Stimulated activated CD8-positive, alpha-beta memory T cell treated with anti-CD3 and anti-CD28 coated beads, Interleukin-7, amount 100 ng/mL, for 4 hours (primary cell): Measurements from ENCODE around the gene PUS7.
A peak's percentile ranks its signal among the peaks of the same experiment; 100 is the strongest.
"Not testable (repeated sequence)": the region's sequence is repeated elsewhere in the genome, so short reads cannot be mapped to it uniquely, and the experiment has no call there.

Experiments
- DNase-seq, 2 donors: peaks; one replicate each; pipeline ENCODE4 v3.0.0-alpha.2; 2020; ENCODE audit warnings: low read depth in 2 of 2

Gene PUS7, protein sequence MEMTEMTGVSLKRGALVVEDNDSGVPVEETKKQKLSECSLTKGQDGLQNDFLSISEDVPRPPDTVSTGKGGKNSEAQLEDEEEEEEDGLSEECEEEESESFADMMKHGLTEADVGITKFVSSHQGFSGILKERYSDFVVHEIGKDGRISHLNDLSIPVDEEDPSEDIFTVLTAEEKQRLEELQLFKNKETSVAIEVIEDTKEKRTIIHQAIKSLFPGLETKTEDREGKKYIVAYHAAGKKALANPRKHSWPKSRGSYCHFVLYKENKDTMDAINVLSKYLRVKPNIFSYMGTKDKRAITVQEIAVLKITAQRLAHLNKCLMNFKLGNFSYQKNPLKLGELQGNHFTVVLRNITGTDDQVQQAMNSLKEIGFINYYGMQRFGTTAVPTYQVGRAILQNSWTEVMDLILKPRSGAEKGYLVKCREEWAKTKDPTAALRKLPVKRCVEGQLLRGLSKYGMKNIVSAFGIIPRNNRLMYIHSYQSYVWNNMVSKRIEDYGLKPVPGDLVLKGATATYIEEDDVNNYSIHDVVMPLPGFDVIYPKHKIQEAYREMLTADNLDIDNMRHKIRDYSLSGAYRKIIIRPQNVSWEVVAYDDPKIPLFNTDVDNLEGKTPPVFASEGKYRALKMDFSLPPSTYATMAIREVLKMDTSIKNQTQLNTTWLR

DNA sequence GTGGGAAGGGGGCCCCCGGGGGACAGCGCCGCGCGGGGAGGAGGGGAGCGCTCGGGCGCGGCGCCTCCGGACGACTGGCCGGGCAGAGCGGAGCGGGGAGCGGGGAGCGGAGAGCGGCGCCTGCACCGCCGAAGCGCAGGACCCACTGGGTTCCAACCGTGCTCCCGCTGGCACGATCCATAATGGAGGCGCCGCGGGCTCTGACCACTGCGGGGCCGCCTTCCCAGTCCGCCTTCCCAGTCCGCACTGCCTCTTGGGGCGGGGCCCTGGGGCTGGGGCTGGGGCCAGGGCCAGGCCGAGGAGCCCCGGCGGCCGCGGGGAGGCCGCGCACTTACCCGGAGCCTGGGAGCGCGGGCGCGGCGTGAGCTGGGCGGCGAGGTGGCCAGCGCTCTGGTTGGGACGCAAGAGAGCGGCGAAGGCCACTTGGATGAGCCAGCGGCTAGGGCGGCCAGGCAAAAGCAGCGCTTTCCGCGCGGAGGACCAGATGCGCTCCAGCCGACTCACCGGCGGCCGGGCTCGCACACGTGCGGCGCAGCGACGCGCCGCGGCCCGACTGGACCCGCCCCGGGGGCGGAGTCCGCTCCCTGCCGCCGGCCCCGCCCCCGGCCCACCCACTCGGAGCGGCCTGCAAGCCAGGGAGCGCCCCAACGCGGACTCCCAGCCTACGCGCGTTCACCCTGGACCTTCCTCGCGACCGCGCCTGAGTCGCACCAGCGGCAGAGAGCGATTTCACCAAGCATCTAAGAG, at the start of gene PUS7:
Gene PUS7, minus strand, starts transcription at position 555 of the 747 bp plus-strand sequence. CDS start 13,759 bp downstream, outside the sequence.
- DNase-seq: peak; percentile 50 to 81

DNA sequence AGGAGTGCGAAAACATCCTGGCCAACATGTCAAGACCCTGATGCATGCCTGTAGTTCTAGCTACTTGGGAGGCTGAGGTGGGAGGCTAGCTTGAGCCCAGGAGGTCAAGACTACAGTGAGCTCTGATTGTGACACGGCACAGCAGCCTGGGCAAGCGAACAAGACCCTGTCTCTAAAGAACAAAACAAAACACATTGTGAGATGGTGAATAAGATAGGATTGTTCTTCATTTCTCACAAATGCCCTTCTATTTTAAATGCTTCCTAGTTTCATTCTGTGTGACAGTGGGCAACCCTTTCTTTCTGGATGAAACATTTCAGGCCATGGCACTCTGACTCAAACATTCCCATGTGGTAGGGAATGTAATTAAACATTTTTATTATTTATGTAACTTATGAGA, 45.8 kb upstream of the PUS7 start:
- no peak for DNase-seq

DNA sequence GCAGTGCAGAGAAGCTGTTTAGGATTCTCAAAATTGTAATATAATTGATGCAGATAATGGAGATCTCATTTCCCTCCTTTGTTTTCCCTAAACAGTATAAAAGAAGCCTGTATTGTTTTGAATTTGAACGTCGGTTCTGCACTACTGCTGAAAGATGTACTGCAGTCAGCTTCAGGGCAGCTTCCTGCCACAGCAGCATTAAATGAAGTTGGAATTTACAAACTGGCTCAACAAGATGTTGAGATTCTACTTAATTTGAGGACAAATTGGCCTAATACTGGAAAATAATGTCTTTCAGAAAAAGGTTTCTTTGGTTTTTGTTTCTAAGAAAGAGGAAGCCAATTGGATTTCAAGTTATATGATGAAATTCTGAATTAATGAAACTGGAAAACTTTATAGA, 45.0 kb upstream of the PUS7 start:
- no peak for DNase-seq

DNA sequence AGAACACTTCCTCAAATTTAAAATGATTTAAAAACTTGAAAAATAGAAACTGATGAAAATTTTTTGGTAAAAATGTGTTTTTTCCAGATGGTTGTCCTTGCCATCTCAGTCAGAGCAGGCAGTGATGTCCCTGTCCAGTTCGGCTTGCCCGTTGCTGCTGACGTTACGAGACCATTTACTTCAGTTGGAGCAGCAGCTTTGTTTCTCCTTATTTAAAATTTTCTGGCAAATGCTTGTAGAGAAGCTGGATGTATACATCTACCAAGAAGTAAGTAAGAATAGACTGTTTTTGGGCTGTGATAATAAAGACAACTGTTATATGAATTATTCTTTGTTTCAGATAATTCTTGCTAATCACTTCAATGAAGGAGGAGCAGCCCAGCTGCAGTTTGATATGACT, 43.1 kb upstream of the PUS7 start:
- DNase-seq: no peak

DNA sequence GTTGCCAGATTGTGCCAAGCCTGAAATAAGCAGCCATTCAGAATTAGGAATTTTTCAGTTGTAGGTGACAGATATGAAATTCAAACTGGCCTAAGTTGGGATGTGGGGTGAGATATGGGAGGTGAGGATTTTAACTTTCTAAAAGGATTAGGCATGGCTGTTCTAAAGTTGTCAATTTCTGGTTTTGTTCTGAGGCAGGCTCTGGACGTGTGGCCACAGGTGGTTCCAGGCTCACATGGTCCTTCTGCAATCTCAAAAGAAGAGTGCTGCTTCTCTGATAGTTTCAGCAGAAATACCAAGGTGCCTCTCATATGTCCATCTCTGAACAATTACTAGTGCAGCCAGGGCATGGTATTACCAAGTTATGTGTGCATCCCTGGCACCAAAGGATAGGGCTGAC, 37.9 kb upstream of the PUS7 start:
- no peak for DNase-seq

DNA sequence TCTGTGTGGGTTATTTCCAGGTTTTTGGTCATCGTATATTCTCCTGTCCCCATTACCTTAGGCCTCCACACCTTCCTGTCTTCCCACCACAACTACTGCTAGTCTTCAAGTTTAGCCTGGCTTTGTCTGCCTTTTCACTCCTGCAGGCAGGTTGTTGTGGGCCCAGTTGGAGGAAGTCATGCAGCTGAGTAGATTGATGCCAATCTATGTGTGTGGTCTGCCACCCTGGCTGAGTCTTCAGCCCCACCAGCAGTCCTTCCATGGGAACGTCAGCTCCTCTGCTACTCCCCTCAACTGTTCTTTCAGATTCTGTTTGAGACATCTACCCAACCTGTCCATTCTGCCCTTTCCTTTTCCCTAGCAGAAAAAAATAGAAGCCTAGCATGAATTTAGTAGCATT, 16.3 kb upstream of the PUS7 start:
- DNase-seq: no peak

DNA sequence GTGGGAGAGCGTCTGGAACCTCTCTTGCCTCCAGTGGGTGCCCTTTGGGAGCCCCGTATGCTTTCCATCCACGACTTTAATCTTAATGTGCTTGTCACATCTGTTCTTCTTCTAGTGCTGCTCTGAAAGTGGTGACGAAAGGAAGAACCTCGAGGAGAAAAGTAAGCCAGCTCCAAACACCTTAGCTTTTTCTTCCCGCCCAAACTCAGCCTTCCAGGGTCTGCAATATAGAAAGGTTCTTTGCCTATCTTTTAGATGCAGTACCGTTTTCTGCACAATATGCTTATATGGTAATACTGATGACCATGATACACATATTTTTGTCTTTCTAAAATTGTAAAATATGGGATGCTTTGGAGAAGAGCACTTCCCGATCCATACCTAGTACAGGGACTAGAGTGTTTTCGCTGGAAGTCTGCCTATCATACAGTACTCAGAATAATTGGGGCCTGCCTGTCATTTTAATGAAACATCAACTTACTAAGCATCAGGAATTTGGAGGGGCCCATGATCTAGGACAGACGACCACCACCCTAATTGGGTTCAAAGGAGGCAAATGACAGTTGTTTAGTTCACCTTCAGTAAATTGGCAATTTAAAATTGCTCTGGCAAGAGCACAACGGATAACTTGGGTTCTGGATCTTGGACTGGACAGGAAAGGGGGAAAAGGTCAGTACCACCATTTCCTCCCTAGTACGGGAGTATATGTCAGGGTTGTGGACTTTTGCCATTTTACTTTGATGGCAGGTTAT, 10.8 kb upstream of the PUS7 start:
- no peak for DNase-seq

DNA sequence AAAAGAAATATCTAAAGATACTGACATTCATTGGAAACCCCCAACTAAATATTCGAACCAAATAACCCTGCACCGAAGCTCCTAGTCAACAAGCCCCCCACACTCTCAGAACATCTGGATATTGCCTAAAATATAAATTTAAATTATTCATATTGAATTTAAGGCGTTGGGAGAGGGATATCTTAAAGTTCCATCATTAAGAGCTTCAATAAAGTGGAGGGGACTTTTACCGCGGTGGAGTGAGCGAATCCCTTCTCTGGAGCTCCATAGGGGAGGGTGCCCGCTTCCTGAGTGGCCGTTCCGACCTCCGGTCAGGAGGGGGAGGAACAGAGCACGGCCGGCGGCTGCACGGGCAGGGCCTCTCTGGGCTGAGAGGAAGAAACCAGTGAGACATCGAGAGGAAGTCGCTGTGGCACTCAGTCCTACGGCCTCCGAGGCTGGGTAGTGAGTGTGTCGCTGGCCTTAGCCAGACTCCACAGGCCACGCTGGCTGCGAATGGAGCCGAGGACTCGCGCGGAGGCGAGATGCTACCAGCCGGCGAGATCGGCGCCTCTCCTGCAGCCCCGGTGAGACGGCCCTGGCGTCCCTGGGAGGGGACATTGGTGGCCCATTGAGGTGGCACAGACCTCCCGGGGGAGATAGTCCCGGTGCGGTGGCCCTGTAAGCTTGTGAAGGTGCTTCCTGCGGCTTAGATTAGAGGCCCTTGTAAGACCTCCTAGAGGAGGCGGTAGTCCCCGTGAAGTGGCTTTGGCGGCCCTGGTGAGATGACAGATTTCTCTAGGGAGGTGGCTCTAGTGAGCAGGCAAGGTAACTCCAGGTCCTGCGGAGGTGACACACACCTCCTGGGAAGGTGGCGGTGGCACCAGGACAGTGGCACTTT, 10.0 kb upstream of the PUS7 start, which contains the start of gene RINT1:
Gene RINT1, plus strand, starts transcription at position 410 of the 880 bp plus-strand sequence. Its CDS starts 115 bp downstream, at position 525.
- peak; percentile 79 to 80 for DNase-seq

DNA sequence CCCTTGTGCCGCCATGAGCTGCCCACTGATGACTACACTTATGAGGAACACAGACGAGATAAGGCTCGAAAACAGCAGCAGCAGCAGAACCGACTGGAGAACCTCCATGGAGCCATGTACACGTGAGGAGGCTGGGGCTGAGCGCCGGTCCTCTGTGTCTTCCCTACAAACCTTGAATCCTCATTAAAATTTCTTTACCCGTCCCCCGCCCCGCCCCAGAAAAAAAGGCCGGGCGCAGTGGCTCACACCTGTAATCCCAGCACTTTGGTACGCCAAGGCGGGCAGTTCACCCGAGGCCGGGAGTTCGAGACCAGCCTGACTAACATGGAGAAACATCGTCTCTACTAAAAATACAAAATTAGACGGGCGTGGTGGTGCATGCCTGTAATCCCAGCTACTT, 8.5 kb upstream of the PUS7 start:
- DNase-seq: no peak

DNA sequence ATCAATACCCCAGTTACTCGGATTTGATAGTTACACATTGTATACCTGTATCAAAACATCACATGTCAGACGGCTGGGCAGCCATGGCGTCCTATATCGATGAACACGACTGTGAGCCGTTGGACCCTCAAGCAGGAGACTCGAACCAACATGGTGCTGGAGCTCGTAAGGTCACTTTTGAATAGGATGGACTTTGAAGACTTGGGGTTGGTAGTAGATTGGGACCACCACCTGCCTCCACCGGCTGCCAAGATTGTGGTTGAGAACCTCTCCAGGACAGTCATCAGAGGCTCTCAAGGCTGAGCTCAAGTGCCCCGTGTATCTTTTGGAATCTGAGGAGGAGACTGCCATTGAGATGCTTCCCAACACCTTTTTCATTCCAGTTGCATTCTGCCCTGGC, 8.1 kb upstream of the PUS7 start:
- DNase-seq: no peak

DNA sequence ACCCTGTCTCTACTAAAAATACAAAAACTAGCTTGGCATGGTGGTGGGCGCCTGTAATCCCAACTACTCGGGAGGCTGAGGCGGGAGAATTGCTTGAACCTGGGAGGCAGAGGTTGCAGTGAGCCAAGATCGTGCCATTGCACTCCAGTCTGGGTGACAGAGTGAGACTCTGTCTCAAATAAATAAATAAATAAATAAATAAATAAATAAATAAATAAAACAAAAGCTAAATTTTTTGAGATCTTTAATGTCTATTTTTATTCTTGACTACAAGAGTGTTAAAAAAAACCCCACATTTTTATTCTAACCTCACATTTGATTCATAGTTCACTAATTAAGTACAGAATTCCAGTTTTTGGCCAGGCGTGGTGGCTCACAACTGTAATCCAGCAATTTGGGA, 5.7 kb upstream of the PUS7 start:
- not testable (repeated sequence) for DNase-seq

DNA sequence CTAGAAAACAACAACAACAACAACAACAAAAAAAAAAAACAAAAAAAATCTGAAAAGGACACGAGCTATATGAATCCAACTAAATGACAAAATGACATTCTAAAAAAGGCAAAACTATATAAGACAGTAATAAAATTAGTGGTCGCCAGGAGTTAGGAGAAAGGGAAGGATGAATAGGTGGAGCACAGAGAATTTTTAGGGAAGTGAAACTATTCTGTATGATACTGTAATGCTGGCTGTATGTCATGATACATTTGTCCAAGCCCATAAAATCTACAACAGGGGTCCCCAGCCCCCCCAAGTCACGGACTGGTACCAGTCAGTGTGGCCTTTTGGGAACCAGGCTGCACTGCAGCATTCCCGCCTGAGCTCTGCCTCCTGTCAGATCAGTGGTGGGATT, 2.8 kb upstream of the PUS7 start:
- no peak for DNase-seq

DNA sequence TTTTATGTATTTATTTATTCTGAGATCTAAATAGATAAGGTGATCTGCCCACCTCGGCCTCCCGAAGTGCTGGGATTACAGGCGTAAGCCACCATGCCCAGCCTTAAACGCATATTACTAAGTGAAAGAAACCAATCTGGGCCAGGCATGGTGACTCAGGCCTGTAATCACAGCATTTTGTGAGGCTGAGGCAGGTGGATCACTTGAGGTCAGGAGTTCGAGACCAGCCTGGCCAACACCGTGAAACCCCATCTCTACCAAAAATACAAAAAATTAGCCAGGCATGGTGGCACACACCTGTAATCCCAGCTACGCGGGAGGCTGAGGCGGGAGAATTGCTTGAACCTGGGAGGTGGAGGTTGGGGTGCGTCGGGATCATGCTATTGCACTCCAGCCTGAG, 2.4 kb upstream of the PUS7 start:
- not testable (repeated sequence) for DNase-seq

DNA sequence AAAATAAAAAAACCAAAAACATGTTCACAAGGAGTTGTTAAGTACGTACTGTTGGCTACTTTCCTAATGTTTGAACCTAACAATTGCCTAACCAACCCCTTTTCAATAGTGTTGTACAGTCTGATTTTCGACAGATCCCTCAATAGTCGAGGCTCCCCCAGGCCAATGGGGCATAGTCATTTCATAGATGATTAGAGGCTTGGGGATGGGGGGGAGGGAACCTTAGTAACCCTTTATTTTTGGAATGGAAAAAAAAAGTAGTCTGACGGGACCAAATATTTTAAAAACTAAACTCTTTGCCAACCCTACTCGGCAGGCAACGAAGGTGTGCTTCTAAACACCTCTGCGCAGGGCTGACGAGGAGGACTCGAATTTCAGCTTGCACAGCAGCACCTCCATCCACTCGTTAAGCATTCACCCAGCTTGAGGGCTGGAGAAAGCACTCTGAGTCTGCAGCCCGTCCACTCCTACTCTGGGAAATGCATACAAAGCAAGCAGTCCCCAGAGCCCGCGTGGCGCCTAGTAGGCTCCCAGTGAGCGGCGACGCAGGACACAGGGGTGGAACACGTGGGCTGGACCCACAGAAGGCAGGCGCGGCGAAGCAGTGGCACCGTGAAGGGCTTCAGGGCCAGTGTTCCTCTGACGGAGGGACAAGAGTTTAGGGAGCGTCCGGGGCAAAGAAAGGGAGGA, 899 bp downstream of the PUS7 start:
- peak; percentile 22 to 44 for DNase-seq

DNA sequence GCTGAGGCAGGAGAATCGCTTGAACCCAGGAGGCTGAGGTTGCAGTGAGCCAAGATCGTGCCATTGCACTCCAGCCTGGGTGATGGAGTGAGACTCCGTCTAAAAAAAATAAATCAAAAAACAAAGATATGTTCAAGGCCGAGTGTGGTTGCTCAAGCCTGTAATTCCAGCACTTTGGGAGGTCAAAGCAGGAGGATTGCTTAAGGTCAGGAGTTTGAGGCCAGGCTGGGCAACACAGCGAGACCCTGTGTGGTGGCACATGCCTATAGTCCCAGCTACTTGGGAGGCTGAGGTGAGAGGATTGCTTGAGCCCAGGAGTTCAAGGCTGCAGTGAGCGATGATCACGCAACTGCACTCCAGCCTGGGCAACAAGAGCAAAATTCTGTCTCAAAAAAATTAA, 1.5 kb downstream of the PUS7 start:
- not testable (repeated sequence) for DNase-seq

DNA sequence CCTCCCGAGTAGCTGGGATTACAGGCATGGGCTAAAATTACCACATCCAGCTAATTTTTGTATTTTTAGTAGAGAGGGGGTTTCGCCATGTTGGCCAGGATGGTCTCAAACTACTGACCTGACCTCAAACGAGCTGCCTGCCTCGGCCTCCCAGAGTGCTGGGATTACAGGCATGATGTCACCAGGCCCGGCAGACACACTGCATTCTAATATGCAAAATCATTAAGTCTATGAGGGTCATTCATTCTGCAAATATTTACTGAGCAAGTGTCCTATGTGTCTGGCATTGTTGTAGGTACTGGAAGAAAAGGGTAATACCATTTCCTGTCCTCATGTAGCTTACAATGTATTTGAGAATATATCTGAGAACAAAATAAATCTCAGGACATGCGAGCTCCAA, 2.7 kb downstream of the PUS7 start:
- DNase-seq: no peak

DNA sequence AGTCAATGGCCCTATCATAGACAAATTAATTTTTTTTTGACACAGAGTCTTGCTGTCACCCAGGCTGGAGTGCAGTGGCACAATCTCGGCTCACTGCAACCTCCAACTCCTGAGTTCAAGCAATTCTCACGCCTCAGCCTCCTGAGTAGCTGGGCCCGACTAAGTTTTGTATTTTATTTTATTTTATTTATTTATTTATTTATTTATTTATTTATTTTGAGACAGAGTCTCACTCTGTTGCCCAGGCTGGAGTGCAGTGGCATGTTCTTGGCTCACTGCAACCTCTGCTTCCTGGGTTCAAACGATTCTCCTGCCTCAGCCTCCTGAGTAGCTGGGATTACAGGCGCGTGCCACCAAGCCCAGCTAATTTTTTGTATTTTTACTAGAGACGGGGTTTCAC, 6.5 kb downstream of the PUS7 start:
- DNase-seq: not testable (repeated sequence)

DNA sequence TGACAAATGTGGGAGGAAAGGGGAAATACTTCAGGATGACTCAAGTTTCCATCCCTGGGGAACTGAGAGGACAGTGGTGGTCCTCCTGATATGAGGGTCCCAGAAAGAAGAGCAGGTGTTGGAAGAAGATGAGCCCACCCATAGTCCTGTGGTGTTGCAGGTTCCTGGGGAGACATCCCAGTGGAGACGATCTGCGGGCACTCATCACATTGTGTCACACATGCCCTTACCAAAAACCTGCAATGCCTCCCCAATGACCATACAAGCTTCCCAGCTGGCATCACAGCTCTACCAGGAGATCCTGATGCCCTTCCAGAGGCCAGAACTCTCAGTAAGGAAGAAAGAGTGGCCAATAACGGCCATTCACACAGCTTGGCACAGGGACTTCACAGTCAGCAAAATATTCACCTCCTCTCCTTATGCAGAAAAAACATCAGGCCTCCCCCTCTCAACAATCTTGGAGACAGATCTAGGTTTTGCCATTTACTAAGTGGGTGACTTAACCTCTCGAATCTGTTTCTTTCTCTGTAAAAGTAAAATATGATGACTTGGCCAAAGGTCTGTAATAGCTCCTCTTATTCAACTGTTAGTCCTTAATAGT, 9.0 kb downstream of the PUS7 start:
- no peak for DNase-seq

DNA sequence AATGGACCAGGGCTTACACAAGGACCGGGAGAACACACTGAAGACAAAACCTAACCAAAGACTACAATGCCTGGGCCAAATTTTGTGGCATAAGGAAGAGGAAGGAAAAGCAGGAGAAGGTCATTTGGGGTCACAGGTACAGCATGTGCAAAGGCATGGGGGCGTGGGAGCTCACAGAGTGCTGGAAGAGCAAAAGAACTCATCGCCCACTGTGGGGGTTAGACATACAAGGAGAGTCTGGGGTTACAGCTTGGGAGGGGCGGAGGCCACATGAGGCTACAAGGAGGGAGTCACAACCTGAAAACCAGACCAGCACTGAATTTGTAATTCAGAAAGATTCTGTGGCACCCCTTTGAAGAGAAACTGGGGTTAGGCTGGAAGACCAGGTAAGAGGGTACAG, 9.7 kb downstream of the PUS7 start:
- no peak for DNase-seq

DNA sequence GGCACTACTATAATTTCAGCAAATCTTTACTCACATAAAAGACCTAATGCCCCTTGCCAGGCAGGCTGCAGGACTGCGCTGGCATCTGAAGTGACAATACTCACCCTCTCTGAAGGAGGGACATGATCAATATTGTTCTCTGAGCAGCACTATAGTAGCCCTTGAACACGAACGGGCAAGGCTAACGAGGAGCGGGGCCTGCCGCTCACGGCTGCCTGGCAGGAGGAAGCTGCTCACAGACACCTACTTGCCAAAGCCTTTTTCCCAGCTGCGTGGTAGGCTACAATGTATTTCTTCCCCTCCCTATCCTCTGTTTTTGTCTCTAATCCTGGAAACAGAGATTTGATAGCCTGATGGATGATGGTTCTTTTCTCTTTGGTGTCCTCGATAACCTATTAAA, 19.9 kb downstream of the PUS7 start:
- DNase-seq: no peak
